ENCODE data around the gene FGB.

The FGB gene

GRCh38 chr4:154565704-154566103 lies 2.9 kb downstream of the FGB start:
- TF ChIP-seq, protein P1, sequence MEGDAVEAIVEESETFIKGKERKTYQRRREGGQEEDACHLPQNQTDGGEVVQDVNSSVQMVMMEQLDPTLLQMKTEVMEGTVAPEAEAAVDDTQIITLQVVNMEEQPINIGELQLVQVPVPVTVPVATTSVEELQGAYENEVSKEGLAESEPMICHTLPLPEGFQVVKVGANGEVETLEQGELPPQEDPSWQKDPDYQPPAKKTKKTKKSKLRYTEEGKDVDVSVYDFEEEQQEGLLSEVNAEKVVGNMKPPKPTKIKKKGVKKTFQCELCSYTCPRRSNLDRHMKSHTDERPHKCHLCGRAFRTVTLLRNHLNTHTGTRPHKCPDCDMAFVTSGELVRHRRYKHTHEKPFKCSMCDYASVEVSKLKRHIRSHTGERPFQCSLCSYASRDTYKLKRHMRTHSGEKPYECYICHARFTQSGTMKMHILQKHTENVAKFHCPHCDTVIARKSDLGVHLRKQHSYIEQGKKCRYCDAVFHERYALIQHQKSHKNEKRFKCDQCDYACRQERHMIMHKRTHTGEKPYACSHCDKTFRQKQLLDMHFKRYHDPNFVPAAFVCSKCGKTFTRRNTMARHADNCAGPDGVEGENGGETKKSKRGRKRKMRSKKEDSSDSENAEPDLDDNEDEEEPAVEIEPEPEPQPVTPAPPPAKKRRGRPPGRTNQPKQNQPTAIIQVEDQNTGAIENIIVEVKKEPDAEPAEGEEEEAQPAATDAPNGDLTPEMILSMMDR (IDR thresholded peaks at IDR 0.05; ENCODE audit: low read depth, low read length, missing control alignments), result no peak
- H3K4me3 ChIP-seq (ENCODE audit: low read depth, low read length), result no peak overlapping the region
- DNase-seq (ENCODE audit: low read depth), result no peak

DNA sequence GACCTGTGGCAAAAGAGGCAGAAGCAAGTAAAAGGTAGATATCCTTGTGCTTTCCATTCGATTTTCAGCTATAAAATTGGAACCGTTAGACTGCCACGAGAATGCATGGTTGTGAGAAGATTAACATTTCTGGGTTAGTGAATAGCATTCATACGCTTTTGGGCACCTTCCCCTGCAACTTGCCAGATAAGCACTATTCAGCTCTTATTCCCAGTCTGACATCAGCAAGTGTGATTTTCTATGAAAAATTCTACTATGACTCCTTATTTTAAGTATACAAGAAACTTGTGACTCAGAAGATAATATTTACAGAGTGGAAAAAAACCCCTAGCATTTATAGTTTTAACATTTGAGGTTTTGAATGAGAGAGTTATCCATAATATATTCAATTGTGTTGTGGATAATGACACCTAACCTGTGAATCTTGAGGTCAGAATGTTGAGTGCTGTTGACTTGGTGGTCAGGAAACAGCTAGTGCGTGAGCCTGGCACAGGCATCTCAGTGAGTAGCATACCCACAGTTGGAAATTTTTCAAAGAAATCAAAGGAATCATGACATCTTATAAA lies 3.9 kb downstream of the FGB start:
- TF ChIP-seq, protein P1 (IDR thresholded peaks at IDR 0.05; ENCODE audit: low read depth, low read length, missing control alignments), result no peak
- no peak for DNase-seq (ENCODE audit: low read depth)

DNA sequence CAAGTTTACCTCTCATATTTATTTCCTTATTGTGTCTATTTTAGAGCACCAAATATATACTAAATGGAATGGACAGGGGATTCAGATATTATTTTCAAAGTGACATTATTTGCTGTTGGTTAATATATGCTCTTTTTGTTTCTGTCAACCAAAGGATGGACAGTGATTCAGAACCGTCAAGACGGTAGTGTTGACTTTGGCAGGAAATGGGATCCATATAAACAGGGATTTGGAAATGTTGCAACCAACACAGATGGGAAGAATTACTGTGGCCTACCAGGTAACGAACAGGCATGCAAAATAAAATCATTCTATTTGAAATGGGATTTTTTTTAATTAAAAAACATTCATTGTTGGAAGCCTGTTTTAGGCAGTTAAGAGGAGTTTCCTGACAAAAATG lies 6.2 kb downstream of the FGB start:
- TF ChIP-seq, protein P1 (IDR thresholded peaks at IDR 0.05; ENCODE audit: low read depth, low read length, missing control alignments), result no peak
- DNase-seq (ENCODE audit: low read depth), result no peak
- no peak overlapping the region for H3K4me3 ChIP-seq (ENCODE audit: low read depth, low read length)

More for the DNA sequence above, 3.9 kb downstream of the FGB start:
- H3K4me3 ChIP-seq (ENCODE audit: low read depth, low read length), result no peak overlapping the region

- no peak for DNase-seq (ENCODE audit: low read depth)
- TF ChIP-seq, protein P1 (IDR thresholded peaks at IDR 0.05; ENCODE audit: low read depth, low read length, missing control alignments), result no peak
These were observed 6.8 kb downstream of the FGB start for GRCh38 chr4:154569584-154569983.

GRCh38 chr4:154573190-154573870 lies 10.5 kb downstream of the FGB start:
- no peak overlapping the region for H3K4me3 ChIP-seq (ENCODE audit: low read depth, low read length)
- TF ChIP-seq, protein P1 (IDR thresholded peaks at IDR 0.05; ENCODE audit: low read depth, low read length, missing control alignments), result no peak
- no peak for DNase-seq (ENCODE audit: low read depth)

More at GRCh38 chr4:154569584-154569983, 6.8 kb downstream of the FGB start:
- no peak overlapping the region for H3K4me3 ChIP-seq (ENCODE audit: low read depth, low read length)

DNA sequence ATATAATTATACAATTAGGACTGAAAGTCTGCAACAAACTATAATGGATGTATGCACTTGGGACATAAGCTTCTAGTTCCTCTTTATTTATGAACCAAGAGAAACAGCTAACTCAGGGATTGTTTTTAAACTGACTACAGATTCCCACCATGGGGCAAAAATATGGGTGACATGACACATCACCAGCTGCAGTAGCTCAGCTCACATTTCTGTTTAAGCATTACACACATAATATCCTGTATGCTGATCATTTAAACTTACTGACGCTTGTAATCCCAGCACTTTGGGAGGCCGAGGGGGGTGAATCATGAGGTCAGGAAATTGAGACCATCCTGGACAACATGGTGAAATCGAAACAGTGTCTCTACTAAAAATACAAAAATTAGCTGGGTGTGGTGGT lies 11.5 kb downstream of the FGB start:
- DNase-seq (ENCODE audit: low read depth), result no peak
- no peak overlapping the region for H3K4me3 ChIP-seq (ENCODE audit: low read depth, low read length)
- TF ChIP-seq, protein P1 (IDR thresholded peaks at IDR 0.05; ENCODE audit: low read depth, low read length, missing control alignments), result no peak

DNA sequence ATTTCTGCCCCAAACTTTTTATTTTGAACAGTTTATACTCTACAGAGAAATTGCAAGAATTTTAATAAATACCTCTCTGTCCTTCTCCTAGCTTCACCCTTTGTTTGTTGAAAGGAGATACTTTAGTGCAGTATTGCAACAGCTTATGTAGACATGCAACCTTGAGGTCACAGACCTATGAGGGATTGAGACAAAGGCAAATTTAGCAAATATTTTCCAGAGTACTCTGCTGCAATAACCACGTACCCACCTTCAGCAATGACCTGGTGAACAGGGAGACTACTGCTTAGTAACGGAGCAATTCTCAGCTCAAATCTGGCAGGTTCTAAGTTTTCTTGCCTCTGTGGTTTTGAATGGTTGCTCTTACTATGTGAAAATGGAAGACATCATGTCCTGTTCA lies 14.5 kb downstream of the FGB start:
- TF ChIP-seq, protein P1 (IDR thresholded peaks at IDR 0.05; ENCODE audit: low read depth, low read length, missing control alignments), result no peak
- DNase-seq (ENCODE audit: low read depth), result no peak

More for the DNA sequence above, 14.5 kb downstream of the FGB start:
- H3K4me3 ChIP-seq (ENCODE audit: low read depth, low read length), result no peak overlapping the region

Measured in GM12864 (cell line).